ENCODE results near the gene CYP27C1.

The CYP27C1 gene

GRCh38 chr2:127194447-127194846 lies 25.7 kb downstream of the CYP27C1 start:
- no peak for DNase-seq (ENCODE audit: low spot score)

GRCh38 chr2:127193967-127194280 lies 26.2 kb downstream of the CYP27C1 start:
- DNase-seq (ENCODE audit: low spot score) = no peak

- DNase-seq (ENCODE audit: low spot score) = no peak
Observed at GRCh38 chr2:127193164-127193966, 26.7 kb downstream of the CYP27C1 start.

GRCh38 chr2:127191331-127192219 lies 28.5 kb downstream of the CYP27C1 start:
- DNase-seq (ENCODE audit: low spot score) = no peak

DNA sequence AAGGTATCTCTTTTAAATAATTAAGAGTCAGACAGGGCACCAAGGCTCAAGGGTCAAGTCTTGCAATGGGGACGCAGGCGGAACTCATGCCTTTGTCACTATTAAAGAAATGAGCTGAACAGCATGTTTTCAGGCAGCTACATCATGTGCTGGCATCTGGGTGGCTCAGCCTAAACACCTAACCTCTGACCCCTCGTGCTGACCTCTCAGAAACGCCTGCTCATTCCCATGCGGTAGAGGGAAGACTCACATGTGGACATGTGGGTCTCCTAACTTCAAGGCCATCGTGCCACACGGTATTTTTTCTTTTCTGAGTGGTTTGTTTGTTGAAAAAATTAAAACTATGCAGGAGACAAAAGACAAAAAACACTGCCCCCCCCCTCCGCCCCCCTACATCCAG lies 31.3 kb downstream of the CYP27C1 start:
- no peak for DNase-seq (ENCODE audit: low spot score)

DNA sequence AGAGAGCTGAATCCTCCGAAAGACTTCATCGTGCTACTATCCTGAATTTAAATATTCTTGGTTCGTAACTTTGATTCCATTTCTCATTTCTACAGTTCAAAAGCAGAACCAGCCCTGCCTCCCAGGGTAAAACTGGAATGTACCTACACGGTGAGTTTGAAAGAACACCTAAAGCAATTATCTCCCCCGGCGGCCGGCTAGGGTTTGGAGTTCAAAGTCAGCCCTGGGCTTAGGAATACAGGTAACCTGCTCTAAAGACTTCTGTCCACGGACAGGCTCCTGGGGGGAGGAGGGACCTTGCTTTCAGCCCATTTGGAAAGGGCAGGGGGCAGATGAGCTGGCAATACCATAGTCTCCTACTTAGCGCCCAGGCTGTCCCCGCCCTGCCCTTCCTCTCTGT lies 32.3 kb downstream of the CYP27C1 start:
- no peak for DNase-seq (ENCODE audit: low spot score)

GRCh38 chr2:127187081-127187775 lies 32.9 kb downstream of the CYP27C1 start:
- DNase-seq (ENCODE audit: low spot score) = no peak

DNA sequence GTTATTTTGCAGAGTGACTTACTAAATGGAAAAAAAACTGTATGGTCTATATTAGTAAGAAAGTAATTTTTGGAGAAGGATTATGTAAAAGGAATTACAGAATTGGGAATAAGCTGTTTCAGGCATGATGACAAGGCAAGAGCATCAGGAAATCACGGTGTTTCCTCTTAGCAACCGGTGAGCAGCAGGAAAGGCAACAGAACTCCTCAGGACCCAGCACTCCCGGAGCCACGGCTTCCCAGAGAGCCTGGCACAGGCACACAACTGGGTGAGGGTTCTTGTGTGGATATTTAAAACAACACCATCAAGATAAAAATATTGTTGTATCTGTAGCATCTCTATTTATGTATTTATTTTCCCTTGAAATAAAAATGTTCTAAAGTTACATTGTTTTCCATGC lies 34.4 kb downstream of the CYP27C1 start:
- no peak for DNase-seq (ENCODE audit: low spot score)

GRCh38 chr2:127185093-127185492 lies 35.0 kb downstream of the CYP27C1 start:
- no peak for DNase-seq (ENCODE audit: low spot score)

GRCh38 chr2:127183771-127184170 lies 36.3 kb downstream of the CYP27C1 start:
- no peak for DNase-seq (ENCODE audit: low spot score)

- no peak for DNase-seq (ENCODE audit: low spot score)
Observed at GRCh38 chr2:127182626-127183458, 37.3 kb downstream of the CYP27C1 start.

DNA sequence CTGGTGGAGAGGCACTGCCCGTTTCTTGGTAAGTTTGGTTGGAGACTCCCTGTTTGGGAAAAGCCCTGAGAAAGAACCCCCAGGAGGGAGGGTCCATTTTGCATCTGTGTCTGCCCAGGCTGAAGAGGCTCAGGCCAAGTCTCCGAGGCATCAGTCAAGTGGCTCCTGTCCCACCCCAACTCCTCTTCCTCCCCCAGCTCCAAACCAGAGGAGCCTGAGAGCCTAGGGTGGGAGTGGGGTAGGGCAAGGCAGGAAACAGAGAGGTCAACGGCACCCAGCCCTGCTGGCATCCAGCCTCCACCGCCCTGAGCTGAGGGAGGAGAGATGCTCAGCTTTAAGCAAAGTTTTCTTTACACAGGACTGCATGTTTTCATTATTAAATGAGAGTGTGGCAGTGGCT lies 38.2 kb downstream of the CYP27C1 start:
- DNase-seq (ENCODE audit: low spot score) = no peak

DNA sequence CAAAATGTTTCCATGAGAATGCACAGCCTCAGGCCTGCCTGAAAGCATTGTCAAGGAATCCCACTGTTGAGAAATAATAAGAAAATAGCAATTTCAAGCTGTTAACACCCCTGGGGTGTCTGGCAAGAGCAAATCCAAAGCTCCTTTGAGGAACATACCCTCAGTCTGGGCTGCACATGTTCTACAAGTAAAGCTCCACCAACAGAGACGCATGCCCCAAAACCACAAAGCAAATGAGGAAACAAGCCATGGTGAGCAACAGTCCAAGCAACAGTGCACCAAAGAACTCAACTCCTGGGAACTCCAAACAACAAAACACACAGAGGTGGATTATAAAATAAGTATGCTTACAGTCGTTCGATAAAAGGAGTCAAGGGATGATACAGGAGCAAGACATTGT lies 40.3 kb downstream of the CYP27C1 start:
- no peak for DNase-seq (ENCODE audit: low spot score)

DNA sequence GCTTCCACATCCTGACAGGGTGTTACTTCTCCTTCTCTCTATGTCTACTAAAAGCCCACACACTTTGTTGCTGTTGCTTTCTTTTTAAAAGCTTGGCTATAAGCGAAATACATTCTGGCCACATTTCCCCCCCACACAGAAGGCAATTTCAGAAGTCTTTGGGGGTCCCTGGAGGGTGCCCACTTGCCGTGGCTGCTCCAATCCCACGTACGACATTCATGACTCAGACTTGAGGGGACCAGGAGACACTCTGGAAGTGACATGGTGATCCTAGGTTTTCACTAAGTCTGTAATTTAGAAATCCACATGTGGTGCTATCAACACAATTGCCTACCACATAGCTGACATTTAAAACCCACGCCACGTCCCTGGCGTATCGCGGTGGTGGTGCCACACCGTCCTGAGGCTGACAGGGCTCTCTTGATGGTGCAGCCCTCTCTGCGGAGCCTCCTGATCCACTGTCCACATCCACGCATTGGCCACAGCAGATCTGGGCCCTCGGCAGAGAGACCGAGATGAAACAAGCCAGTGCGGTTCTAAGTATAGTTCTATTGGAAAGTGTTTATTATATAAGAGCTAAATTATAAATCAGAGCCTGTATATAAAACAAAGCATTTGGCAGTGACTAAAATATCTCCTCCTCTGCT lies 42.4 kb downstream of the CYP27C1 start:
- DNase-seq (ENCODE audit: low spot score) = no peak

GRCh38 chr2:127176371-127177311 lies 43.5 kb downstream of the CYP27C1 start:
- DNase-seq (ENCODE audit: low spot score) = peak; percentile 45

- DNase-seq (ENCODE audit: low spot score) = peak; percentile 64
Observed at GRCh38 chr2:127175751-127176354, 44.2 kb downstream of the CYP27C1 start.

- DNase-seq (ENCODE audit: low spot score) = peak; percentile 73
Observed at GRCh38 chr2:127175041-127175721, 44.9 kb downstream of the CYP27C1 start.

DNA sequence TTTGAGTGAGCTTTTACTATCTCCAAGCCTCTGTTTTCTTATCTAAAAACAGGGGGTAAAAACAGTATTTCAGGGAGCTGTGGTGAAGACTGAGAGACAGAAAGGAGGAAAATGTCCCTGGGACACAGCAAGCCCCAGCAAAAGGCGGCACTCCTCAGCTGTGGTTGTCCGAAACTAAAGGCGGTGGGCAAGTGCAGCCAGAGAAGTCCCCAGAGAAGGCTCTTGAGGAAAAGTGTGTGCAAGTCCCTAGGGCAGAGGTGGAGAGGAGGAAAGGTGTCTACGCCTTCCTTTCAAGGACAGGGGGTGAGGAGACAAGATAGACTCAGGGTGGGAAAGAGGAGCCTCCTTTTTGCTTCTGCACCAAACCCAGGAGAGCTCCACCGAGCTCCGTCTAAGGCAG lies 45.5 kb downstream of the CYP27C1 start:
- DNase-seq (ENCODE audit: low spot score) = no peak

GRCh38 chr2:127174136-127174535 lies 46.0 kb downstream of the CYP27C1 start:
- DNase-seq (ENCODE audit: low spot score) = peak; percentile 33
